ENCODE results near the gene SLC1A7. TPM values are rescaled to one million over a fixed set of nuclear protein-coding genes. Genes with fewer than 3 reads are reported as not detected.

Gene SLC1A7
- total and polyA plus RNA-seq, 2 donors: 0.29 TPM; not detected in 1

DNA sequence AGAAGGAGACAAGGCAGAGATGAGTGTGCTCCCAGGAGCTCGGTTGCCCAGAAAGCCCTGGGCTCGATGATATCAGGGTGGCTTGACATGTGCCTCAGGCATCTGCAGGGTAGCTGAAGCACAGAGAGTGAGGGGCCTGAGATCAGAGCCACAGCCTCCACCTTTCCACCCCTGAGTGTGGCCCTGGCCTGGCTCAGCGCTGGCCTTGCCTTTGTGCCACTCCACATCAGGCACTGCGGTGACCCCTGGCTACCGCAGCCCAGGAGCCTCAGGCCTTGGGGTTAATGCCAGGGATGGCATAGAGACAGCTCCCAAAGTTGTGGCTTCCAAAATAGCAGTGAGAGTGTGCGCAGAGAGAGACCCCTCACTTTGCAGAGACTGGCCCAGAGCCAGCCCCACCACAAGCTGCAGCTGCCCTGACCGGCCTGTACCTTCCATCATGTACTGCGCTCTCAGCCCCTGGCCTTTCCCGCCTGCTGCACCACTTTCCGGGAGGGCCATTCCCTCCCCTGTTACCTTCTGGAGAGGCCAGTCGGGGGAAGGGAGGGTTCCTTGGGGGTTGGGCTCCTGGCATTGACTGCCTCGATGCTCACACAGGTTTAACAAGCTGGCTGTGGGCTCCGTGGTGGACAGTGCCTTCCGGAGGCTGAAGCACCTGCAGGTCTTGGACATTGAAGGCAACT lies 60.9 kb downstream of the SLC1A7 start:
- DNase-seq (ENCODE audit: extremely low spot score): no peak
- no peak overlapping the region for H3K27ac ChIP-seq (ENCODE audit: low read depth)
- no peak overlapping the region for H3K4me3 ChIP-seq (ENCODE audit: low read depth, low read length)
- WGBS: 84% methylated on average over 14 of the region's 14 CpGs
- H3K36me3 ChIP-seq (ENCODE audit: insufficient read depth): no peaks in the 10 kb centered on the region
- no peaks in the 10 kb centered on the region for H3K4me1 ChIP-seq (ENCODE audit: insufficient read depth)

DNA sequence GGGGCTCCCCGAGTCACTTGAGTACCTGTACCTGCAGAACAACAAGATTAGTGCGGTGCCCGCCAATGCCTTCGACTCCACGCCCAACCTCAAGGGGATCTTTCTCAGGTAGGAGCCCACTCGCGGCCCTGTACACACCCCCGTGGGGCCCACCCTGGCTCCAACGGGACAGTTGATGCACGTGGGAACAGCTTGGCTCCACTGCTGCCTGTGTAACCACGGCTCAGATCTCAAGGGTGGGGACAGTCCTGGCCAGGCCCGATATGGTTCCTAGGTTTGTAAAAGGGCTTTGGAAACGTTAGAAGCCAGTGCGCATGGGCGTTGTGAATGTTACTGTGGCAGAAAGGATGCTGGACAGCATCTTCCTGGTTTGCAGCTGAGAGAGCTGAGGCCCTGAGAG lies 61.7 kb downstream of the SLC1A7 start:
- H3K36me3 ChIP-seq (ENCODE audit: insufficient read depth): no peaks in the 10 kb centered on the region
- WGBS: 86% methylated on average over 15 of the region's 15 CpGs
- DNase-seq (ENCODE audit: extremely low spot score): no peak
- no peaks in the 10 kb centered on the region for H3K4me1 ChIP-seq (ENCODE audit: insufficient read depth)
- H3K27ac ChIP-seq (ENCODE audit: low read depth): no peak overlapping the region
- H3K4me3 ChIP-seq (ENCODE audit: low read depth, low read length): no peak overlapping the region

DNA sequence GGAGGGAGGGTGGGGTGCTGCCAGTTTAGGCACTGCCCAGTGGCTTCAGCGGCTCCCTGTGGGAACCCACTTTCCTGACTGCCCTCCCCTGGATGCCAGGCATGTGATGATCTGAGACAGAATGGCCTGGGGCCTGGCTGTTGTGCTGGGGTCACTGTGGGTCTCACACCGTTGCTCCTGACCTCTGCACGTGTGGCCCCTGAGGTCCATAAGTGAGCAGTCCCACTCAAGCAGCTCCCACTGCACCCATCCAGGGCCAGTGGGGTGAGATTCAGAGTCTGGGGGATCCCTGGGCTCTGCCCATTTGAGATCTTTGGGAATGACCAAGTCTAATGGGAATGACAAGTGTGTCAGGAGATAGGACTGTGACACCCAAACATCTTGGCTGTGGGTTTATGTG lies 62.4 kb downstream of the SLC1A7 start:
- no peak for DNase-seq (ENCODE audit: extremely low spot score)
- Histone ChIP-seq H3K27ac (ENCODE audit: low read depth) (no peak overlapping the region), H3K36me3 (ENCODE audit: insufficient read depth) (no peaks in the 10 kb centered on the region), H3K4me1 (ENCODE audit: insufficient read depth) (no peaks in the 10 kb centered on the region), H3K4me3 (ENCODE audit: low read depth, low read length) (no peak overlapping the region)
- 90% methylated on average over 3 of the region's 3 CpGs for WGBS

DNA sequence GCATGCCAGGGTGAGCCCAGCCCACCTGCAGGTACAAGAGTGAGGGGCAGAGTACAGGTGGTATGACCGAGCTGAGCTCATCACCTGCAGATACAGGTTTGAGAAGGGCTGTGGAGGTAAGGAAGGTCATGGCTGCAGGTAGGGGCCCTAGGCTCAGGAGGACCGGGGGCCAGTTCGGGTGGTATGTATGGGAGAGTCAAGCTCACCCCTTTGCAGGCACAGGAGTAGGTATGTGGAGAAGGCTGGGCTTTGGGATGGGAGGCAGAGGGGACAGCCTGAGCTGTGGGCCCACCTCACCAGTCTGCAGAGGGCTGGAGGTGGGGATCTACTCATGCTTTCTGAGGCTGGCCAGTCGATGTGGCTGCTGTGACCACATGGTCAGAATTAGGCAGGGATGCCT lies 63.2 kb downstream of the SLC1A7 start:
- Histone ChIP-seq H3K4me3 (ENCODE audit: low read depth, low read length) (no peak overlapping the region), H3K4me1 (ENCODE audit: insufficient read depth) (no peaks in the 10 kb centered on the region), H3K27ac (ENCODE audit: low read depth) (no peak overlapping the region), H3K36me3 (ENCODE audit: insufficient read depth) (no peaks in the 10 kb centered on the region)
- 92% methylated on average over 4 of the region's 4 CpGs for WGBS
- DNase-seq (ENCODE audit: extremely low spot score): no peak

DNA sequence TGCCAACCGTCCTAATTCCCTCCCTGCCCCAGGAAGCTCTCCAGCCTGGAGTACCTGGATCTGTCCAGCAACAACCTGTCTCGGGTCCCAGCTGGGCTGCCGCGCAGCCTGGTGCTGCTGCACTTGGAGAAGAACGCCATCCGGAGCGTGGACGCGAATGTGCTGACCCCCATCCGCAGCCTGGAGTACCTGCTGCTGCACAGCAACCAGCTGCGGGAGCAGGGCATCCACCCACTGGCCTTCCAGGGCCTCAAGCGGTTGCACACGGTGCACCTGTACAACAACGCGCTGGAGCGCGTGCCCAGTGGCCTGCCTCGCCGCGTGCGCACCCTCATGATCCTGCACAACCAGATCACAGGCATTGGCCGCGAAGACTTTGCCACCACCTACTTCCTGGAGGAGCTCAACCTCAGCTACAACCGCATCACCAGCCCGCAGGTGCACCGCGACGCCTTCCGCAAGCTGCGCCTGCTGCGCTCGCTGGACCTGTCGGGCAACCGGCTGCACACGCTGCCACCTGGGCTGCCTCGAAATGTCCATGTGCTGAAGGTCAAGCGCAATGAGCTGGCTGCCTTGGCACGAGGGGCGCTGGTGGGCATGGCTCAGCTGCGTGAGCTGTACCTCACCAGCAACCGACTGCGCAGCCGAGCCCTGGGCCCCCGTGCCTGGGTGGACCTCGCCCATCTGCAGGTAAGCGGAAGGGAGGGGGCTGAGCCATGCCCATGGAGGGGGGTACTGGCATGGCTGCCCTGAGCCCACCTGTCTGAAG lies 63.9 kb downstream of the SLC1A7 start:
- Histone ChIP-seq H3K27ac (ENCODE audit: low read depth) (no peak overlapping the region), H3K4me1 (ENCODE audit: insufficient read depth) (no peaks in the 10 kb centered on the region), H3K4me3 (ENCODE audit: low read depth, low read length) (no peak overlapping the region), H3K36me3 (ENCODE audit: insufficient read depth) (no peaks in the 10 kb centered on the region)
- 94% methylated on average over 46 of the region's 46 CpGs for WGBS
- DNase-seq (ENCODE audit: extremely low spot score): no peak

DNA sequence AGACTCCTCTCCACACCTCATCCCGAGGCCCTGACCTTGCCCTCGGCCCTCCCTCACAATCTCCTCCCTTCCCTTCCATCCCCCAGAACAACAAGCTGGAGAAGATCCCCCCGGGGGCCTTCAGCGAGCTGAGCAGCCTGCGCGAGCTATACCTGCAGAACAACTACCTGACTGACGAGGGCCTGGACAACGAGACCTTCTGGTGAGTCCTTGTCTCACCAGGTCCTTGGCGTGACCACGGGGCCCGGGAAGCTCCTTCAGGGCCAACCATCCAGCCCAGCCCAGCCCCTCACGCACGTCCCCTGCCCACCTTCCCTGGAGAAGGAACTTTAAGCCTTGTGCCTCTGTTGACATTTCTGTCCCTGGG lies 64.9 kb downstream of the SLC1A7 start:
- H3K4me3 ChIP-seq (ENCODE audit: low read depth, low read length): no peak overlapping the region
- H3K4me1 ChIP-seq (ENCODE audit: insufficient read depth): no peaks in the 10 kb centered on the region
- 94% methylated on average over 13 of the region's 13 CpGs for WGBS
- no peak overlapping the region for H3K27ac ChIP-seq (ENCODE audit: low read depth)
- no peak for DNase-seq (ENCODE audit: extremely low spot score)
- H3K36me3 ChIP-seq (ENCODE audit: insufficient read depth): no peaks in the 10 kb centered on the region

DNA sequence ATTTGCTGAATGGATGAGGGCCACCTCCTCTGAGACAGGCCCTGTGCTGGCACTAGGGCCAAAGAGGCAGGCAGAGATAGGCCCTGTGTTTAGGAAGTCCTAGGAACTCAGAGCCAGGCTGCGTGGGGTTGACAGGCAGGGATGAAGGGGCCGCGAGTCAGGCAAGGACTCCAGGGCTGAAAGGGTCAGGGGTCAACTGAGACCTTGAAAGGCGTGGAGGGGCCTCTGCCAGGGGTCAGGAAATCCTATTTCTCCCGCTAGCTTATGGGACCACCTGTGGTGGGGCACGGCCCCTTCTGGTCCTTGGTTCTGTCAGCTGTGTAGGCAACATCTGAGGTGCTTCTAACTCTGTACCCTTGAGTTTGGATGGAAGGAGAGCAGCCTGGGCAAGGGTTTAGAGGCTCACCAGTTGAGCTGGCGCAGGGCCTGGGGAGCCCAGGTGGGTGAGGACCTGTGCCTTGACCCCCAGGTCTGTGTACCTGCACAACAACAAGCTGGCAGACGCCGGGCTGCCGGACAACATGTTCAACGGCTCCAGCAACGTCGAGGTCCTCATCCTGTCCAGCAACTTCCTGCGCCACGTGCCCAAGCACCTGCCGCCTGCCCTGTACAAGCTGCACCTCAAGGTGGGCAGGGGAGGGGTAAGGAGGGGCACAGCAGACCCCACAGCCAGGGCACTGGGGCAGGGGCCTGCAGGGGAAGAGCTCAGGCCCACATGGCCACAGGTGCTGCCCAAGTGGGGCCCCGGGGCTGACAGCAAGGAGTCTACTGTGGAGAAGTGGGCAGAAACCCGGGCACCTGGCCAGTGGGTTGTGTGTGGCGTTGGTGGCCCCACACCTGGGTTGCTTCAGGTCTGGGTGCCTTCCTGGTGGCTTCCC lies 65.5 kb downstream of the SLC1A7 start:
- DNase-seq (ENCODE audit: extremely low spot score): no peak
- Histone ChIP-seq H3K4me1 (ENCODE audit: insufficient read depth) (no peaks in the 10 kb centered on the region), H3K27ac (ENCODE audit: low read depth) (no peak overlapping the region), H3K4me3 (ENCODE audit: low read depth, low read length) (no peak overlapping the region), H3K36me3 (ENCODE audit: insufficient read depth) (no peaks in the 10 kb centered on the region)
- WGBS: 93% methylated on average over 19 of the region's 19 CpGs

DNA sequence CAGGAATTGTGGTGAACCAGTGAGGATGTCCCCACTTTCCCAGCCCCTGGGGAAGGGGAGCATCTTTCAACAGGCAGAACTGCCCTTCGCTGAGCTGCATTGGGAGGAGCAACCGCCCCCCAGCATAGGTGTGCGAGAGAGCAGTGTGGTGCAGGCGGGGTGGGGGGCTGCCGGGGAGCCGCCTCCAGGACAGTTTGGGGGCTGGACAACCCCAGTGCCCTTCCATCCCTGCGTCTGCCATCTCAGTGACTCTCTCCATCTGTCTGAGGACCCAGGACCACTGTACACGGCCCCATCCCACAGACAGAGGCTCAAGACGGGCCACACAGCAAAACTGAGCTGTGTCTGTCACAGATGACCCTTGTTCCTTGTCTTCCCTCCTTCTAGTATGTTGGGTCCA lies 66.3 kb downstream of the SLC1A7 start:
- H3K27ac ChIP-seq (ENCODE audit: low read depth): no peak overlapping the region
- 93% methylated on average over 9 of the region's 9 CpGs for WGBS
- no peaks in the 10 kb centered on the region for H3K36me3 ChIP-seq (ENCODE audit: insufficient read depth)
- H3K4me3 ChIP-seq (ENCODE audit: low read depth, low read length): no peak overlapping the region
- H3K4me1 ChIP-seq (ENCODE audit: insufficient read depth): no peaks in the 10 kb centered on the region
- no peak for DNase-seq (ENCODE audit: extremely low spot score)

DNA sequence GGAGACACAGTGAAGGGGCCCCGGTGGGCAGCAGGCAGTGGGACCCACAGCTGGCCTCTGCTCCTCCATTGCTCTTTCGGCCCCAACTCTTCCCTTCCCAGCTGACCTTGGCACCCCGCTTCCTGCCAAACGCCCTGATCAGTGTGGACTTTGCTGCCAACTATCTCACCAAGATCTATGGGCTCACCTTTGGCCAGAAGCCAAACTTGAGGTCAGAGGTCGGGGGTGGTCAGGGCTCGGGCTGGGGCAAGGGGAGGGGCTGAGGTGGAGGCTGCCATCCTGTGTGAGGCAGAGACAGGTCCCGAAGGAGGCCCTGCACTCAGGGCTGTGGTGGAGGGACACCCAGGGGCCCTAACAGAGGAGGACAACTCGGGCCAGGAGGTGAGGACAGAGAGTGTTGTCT lies 66.7 kb downstream of the SLC1A7 start:
- H3K4me1 ChIP-seq (ENCODE audit: insufficient read depth): no peaks in the 10 kb centered on the region
- peaks cover 1% of the 10 kb centered on the region for H3K36me3 ChIP-seq (ENCODE audit: insufficient read depth)
- WGBS: 74% methylated on average over 8 of the region's 8 CpGs
- no peak for DNase-seq (ENCODE audit: extremely low spot score)
- H3K4me3 ChIP-seq (ENCODE audit: low read depth, low read length): no peak overlapping the region
- no peak overlapping the region for H3K27ac ChIP-seq (ENCODE audit: low read depth)

DNA sequence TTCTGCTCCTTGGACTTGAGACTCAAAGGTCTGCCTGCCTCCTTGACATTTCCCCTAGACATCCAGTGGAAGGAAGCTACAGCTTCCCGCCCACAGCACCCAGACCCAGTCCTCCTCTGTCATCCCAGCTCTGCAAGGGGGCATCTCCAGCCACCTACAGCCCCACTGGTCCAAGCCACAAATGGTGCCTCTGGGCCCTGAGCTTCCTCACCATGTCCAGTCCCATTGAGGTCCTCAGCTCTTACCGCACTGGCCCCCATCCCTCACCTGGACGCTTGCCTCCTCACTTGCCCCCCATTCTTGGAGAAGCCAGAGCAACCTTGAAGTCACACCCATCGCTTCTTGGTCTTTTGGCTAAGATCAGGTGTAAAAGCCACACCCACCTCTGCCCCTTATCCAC lies 67.2 kb downstream of the SLC1A7 start:
- H3K4me3 ChIP-seq (ENCODE audit: low read depth, low read length): no peak overlapping the region
- H3K4me1 ChIP-seq (ENCODE audit: insufficient read depth): no peaks in the 10 kb centered on the region
- no peak overlapping the region for H3K27ac ChIP-seq (ENCODE audit: low read depth)
- WGBS: 97% methylated on average over 4 of the region's 4 CpGs
- H3K36me3 ChIP-seq (ENCODE audit: insufficient read depth): peaks cover 2% of the 10 kb centered on the region
- DNase-seq (ENCODE audit: extremely low spot score): no peak

DNA sequence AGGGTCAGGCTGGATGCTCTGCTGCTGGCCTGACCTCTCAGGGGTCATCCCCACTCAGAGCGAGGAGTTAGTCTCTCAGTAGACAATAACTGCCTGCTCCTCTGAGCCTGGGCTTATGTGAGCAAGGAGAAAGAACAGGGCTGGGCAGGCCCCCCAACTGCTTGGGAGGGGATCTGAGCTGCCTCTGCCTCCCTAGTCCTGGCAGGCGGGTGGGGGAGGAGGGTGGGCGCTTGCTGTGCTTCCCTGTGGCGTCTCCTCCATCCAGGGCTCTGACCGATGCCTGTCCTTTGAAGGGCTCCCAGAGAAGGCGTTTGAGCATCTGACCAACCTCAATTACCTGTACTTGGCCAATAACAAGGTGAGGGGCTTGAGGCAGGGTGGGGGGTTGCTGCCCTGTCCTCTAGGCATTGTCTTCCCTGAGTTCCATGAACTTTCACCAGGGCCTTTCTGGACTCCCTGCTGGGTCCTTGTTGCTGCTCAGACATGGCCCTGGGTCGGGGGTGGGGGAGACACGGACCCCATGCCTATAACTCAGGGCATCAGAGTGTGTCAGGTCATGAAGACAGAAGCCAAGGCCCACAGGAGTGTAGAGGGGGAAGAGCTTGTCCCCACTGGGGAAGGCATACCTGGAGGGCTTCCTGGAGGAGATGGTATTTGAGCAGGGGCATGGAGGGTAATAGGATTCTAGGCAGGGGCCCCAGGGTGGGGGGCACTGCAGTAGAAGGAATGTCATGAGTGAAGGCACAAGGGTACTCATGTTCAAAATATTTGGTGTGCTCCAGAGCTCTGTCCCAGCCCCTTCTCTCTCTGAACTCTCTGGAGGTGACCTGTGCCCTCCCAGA lies 67.9 kb downstream of the SLC1A7 start:
- no peak overlapping the region for H3K27ac ChIP-seq (ENCODE audit: low read depth)
- no peaks in the 10 kb centered on the region for H3K4me1 ChIP-seq (ENCODE audit: insufficient read depth)
- no peak for DNase-seq (ENCODE audit: extremely low spot score)
- 95% methylated on average over 8 of the region's 8 CpGs for WGBS
- peaks cover 2% of the 10 kb centered on the region for H3K36me3 ChIP-seq (ENCODE audit: insufficient read depth)
- no peak overlapping the region for H3K4me3 ChIP-seq (ENCODE audit: low read depth, low read length)

DNA sequence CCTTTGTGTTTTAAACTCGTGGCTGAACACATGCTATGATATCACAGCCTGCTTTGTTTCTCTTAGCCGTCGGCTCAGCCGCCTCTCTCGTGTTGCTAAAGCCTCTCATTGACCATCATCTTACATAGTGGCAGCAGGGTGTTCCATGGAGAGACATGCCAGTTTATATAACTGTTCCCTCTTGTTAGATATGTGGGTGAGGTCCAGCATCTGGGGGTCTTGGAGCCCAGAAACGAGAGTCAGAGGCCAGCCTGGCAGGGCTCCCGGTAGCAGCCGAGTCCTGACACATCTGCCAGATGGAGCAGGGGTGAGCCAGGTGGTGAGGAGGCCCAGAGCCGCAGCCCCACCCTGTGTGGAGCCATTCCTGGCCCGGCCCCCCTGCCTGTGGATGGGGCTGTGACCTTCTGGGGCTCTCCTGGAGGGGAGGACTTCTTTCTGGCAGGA lies 68.5 kb downstream of the SLC1A7 start:
- no peak for DNase-seq (ENCODE audit: extremely low spot score)
- Histone ChIP-seq H3K36me3 (ENCODE audit: insufficient read depth) (peaks cover 2% of the 10 kb centered on the region), H3K27ac (ENCODE audit: low read depth) (no peak overlapping the region), H3K4me1 (ENCODE audit: insufficient read depth) (no peaks in the 10 kb centered on the region), H3K4me3 (ENCODE audit: low read depth, low read length) (no peak overlapping the region)
- 62% methylated on average over 10 of the region's 10 CpGs for WGBS

DNA sequence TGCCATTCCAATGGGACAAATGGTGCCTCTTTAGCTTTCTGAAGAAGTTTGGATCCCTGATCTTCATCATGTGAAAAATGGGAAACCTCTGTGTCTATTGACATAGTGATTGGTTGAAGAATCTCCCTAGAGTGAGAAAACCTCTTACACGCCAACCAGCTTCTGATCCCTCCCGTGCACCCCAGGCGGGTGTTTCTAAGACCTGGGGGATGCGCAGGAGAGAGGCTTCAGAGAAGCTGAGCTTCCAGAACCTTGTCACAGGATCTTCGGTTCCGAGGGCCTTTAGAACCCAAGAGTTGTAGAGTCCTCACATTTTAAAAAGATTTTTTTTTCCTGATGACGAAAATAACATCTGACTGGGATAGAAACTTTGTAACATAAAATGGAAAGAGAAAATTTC lies 69.2 kb downstream of the SLC1A7 start:
- no peak for DNase-seq (ENCODE audit: extremely low spot score)
- Histone ChIP-seq H3K27ac (ENCODE audit: low read depth) (no peak overlapping the region), H3K4me3 (ENCODE audit: low read depth, low read length) (no peak overlapping the region), H3K4me1 (ENCODE audit: insufficient read depth) (no peaks in the 10 kb centered on the region), H3K36me3 (ENCODE audit: insufficient read depth) (peaks cover 2% of the 10 kb centered on the region)
- WGBS: 93% methylated on average over 7 of the region's 7 CpGs

Measured in urinary bladder (tissue), 4 donors.